ENCODE measurements around the gene ARMC9.
"Not testable (repeated sequence)": the region's sequence is repeated elsewhere in the genome, so short reads cannot be mapped to it uniquely, and the experiment has no call there.

Gene ARMC9

DNA sequence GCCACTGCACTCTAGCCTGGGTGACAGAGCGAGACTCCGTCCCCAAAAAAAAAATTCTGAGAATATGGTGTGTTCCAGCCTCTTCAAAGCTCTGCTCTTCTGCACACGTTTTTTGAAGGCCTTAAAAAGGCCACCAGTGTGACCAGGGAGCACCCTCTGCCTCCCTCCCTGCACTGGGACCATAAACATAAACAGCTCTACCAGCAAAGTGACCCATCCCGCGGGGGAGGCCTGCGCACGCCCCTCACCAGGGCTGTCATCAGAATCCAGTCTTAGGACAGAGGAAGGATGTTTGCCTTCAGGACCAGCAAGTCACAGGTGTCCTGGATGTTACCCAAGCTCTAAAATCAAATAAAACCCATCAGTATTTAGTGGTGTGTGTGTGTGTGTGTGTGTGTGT, 173.9 kb downstream of the ARMC9 start:
- no peak overlapping the region for H3K9ac ChIP-seq (ENCODE audit: low read length)
- no peaks in the 10 kb centered on the region for H3K36me3 ChIP-seq (ENCODE audit: control insufficient read depth, insufficient read depth, low read length)
- no peaks in the 10 kb centered on the region for H3K27me3 ChIP-seq (ENCODE audit: control insufficient read depth, insufficient read depth, low read length)
- peaks cover 41% of the 10 kb centered on the region for H3K4me1 ChIP-seq (ENCODE audit: control insufficient read depth, insufficient read depth, low read length)
- H3K9me3 ChIP-seq (ENCODE audit: control insufficient read depth, low read length) = no peaks in the 10 kb centered on the region
- no peak overlapping the region for H3K4me3 ChIP-seq (ENCODE audit: low read length)

DNA sequence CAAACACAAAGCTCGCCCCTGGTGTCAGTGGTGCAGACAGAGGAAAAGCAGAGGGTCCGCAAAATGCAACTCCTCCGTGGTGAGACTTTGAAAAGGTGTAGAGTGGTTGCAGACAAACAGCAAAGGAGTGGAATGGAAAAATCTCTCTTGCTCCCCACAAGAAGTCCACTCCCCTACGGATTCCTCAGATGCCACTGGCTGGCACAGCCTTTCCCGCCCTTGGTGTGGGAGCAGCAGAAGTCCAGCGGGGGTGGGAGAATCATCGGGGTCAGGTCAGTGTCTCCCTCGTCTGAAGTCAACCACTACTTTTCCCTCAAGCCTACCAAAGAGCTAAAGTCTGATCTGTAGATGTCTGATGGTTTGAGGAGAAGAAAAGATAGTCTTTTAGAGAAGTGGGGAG, 174.8 kb downstream of the ARMC9 start:
- H3K4me1 ChIP-seq (ENCODE audit: control insufficient read depth, insufficient read depth, low read length) = peaks cover 50% of the 10 kb centered on the region
- H3K4me3 ChIP-seq (ENCODE audit: low read length) = no peak overlapping the region
- no peak overlapping the region for H3K9ac ChIP-seq (ENCODE audit: low read length)
- H3K36me3 ChIP-seq (ENCODE audit: control insufficient read depth, insufficient read depth, low read length) = no peaks in the 10 kb centered on the region
- no peaks in the 10 kb centered on the region for H3K27me3 ChIP-seq (ENCODE audit: control insufficient read depth, insufficient read depth, low read length)
- no peaks in the 10 kb centered on the region for H3K9me3 ChIP-seq (ENCODE audit: control insufficient read depth, low read length)

- H3K9ac ChIP-seq (ENCODE audit: low read length) = no peak overlapping the region
- H3K4me3 ChIP-seq (ENCODE audit: low read length) = no peak overlapping the region
- H3K27me3 ChIP-seq (ENCODE audit: control insufficient read depth, insufficient read depth, low read length) = no peaks in the 10 kb centered on the region
- H3K36me3 ChIP-seq (ENCODE audit: control insufficient read depth, insufficient read depth, low read length) = no peaks in the 10 kb centered on the region
- H3K9me3 ChIP-seq (ENCODE audit: control insufficient read depth, low read length) = no peaks in the 10 kb centered on the region
- H3K4me1 ChIP-seq (ENCODE audit: control insufficient read depth, insufficient read depth, low read length) = peaks cover 57% of the 10 kb centered on the region
These were observed 175.4 kb downstream of the ARMC9 start for GRCh38 chr2:231373786-231374349.

- Histone ChIP-seq H3K4me3 (ENCODE audit: low read length) (no peak overlapping the region), H3K9me3 (ENCODE audit: control insufficient read depth, low read length) (no peaks in the 10 kb centered on the region), H3K36me3 (ENCODE audit: control insufficient read depth, insufficient read depth, low read length) (no peaks in the 10 kb centered on the region), H3K27me3 (ENCODE audit: control insufficient read depth, insufficient read depth, low read length) (no peaks in the 10 kb centered on the region), H3K9ac (ENCODE audit: low read length) (no peak overlapping the region), H3K4me1 (ENCODE audit: control insufficient read depth, insufficient read depth, low read length) (peaks cover 65% of the 10 kb centered on the region)
These were observed 176.3 kb downstream of the ARMC9 start for GRCh38 chr2:231374771-231375170.

DNA sequence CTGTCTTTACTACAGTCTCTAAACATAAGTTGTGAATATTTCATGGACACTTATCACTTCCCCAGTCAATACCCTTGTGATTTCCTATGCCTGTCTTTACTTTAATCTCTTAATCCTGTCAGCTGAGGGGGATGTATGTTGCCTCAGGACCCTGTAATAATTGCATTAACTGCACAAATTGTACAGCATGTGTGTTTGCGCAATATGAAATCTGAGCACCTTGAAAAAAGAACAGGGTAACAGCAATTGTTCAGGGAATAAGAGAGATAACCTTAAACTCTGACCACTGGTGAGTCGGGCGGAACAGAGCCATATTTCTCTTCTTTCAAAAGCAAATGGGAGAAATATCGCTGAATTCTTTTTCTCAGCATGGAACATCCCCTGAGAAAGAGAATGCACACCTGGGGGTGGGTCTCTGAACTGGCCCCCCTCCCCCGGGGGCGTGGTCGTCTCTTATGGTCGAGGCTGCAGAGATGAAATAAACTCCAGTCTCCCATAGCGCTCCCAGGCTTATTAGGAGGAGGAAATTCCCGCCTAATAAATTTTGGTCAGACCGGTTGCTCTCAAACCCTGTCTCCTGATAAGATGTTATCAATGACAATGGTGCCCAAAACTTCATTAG, 177.7 kb downstream of the ARMC9 start:
- not testable (repeated sequence) for H3K36me3 ChIP-seq (ENCODE audit: control insufficient read depth, insufficient read depth, low read length); H3K9ac ChIP-seq (ENCODE audit: low read length)

DNA sequence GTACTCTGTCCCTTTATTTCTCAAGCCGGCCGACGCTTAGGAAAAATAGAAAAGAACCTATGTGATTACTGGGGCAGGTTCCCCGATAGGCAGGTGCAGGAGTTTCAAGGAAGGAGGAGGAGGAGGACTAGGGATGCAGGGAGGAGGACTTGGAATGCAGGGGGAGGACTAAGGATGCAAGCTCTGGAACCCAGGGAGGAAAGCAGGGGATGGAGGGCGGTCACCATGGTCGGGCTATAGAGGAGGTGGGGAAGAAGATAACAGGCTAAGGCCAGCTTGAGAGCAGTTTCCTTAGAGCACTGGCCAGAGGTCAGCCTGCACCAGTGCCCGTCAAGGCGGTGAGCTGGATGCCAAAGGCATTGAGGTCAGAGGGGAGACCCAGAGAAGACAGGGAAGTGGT, 178.4 kb downstream of the ARMC9 start:
- H3K9ac ChIP-seq (ENCODE audit: low read length) = no peak overlapping the region
- no peaks in the 10 kb centered on the region for H3K36me3 ChIP-seq (ENCODE audit: control insufficient read depth, insufficient read depth, low read length)
- H3K9me3 ChIP-seq (ENCODE audit: control insufficient read depth, low read length) = no peaks in the 10 kb centered on the region
- H3K4me1 ChIP-seq (ENCODE audit: control insufficient read depth, insufficient read depth, low read length) = peaks cover 70% of the 10 kb centered on the region
- H3K4me3 ChIP-seq (ENCODE audit: low read length) = no peak overlapping the region
- no peaks in the 10 kb centered on the region for H3K27me3 ChIP-seq (ENCODE audit: control insufficient read depth, insufficient read depth, low read length)

More for the DNA sequence above, 177.7 kb downstream of the ARMC9 start:
- not testable (repeated sequence) for H3K27me3 ChIP-seq (ENCODE audit: control insufficient read depth, insufficient read depth, low read length); H3K9me3 ChIP-seq (ENCODE audit: control insufficient read depth, low read length); H3K4me3 ChIP-seq (ENCODE audit: low read length)
- peaks cover 70% of the 10 kb centered on the region for H3K4me1 ChIP-seq (ENCODE audit: control insufficient read depth, insufficient read depth, low read length)

- H3K4me1 ChIP-seq (ENCODE audit: control insufficient read depth, insufficient read depth, low read length) = peaks cover 66% of the 10 kb centered on the region
- no peaks in the 10 kb centered on the region for H3K27me3 ChIP-seq (ENCODE audit: control insufficient read depth, insufficient read depth, low read length)
- H3K4me3 ChIP-seq (ENCODE audit: low read length) = no peak overlapping the region
- no peaks in the 10 kb centered on the region for H3K9me3 ChIP-seq (ENCODE audit: control insufficient read depth, low read length)
- no peaks in the 10 kb centered on the region for H3K36me3 ChIP-seq (ENCODE audit: control insufficient read depth, insufficient read depth, low read length)
- H3K9ac ChIP-seq (ENCODE audit: low read length) = no peak overlapping the region
These were observed 179.7 kb downstream of the ARMC9 start for GRCh38 chr2:231378026-231378722.

- Histone ChIP-seq H3K36me3 (ENCODE audit: control insufficient read depth, insufficient read depth, low read length) (no peaks in the 10 kb centered on the region), H3K9me3 (ENCODE audit: control insufficient read depth, low read length) (no peaks in the 10 kb centered on the region), H3K9ac (ENCODE audit: low read length) (peak overlapping the region; percentile 1), H3K4me1 (ENCODE audit: control insufficient read depth, insufficient read depth, low read length) (peaks cover 63% of the 10 kb centered on the region), H3K4me3 (ENCODE audit: low read length) (no peak overlapping the region), H3K27me3 (ENCODE audit: control insufficient read depth, insufficient read depth, low read length) (no peaks in the 10 kb centered on the region)
These were observed 181.1 kb downstream of the ARMC9 start for GRCh38 chr2:231379266-231380215.

DNA sequence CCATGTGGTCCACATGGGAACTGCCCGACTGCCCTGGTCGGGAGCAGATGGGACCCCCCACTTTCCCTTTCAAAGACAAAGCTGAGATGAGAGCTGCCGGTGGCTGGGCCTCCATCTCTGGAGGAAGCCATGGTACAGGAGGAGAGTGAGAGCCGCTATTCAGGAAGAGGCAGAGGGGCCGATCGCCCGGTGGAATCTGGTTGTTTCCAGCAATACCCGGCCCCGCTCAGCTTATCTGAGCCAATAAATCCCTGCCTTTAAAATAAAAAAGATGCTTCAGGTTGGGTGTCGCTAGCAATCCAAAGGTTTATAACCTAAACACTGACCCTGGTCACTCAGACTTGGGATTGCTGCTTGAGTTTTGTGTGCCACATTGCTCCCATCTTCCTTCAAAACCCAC, 181.9 kb downstream of the ARMC9 start:
- peaks cover 56% of the 10 kb centered on the region for H3K4me1 ChIP-seq (ENCODE audit: control insufficient read depth, insufficient read depth, low read length)
- no peak overlapping the region for H3K9ac ChIP-seq (ENCODE audit: low read length)
- H3K4me3 ChIP-seq (ENCODE audit: low read length) = no peak overlapping the region
- H3K27me3 ChIP-seq (ENCODE audit: control insufficient read depth, insufficient read depth, low read length) = no peaks in the 10 kb centered on the region
- H3K9me3 ChIP-seq (ENCODE audit: control insufficient read depth, low read length) = peaks cover 4% of the 10 kb centered on the region
- no peaks in the 10 kb centered on the region for H3K36me3 ChIP-seq (ENCODE audit: control insufficient read depth, insufficient read depth, low read length)

- Histone ChIP-seq H3K36me3 (ENCODE audit: control insufficient read depth, insufficient read depth, low read length) (no peaks in the 10 kb centered on the region), H3K9ac (ENCODE audit: low read length) (no peak overlapping the region), H3K4me3 (ENCODE audit: low read length) (no peak overlapping the region), H3K27me3 (ENCODE audit: control insufficient read depth, insufficient read depth, low read length) (no peaks in the 10 kb centered on the region), H3K4me1 (ENCODE audit: control insufficient read depth, insufficient read depth, low read length) (peaks cover 51% of the 10 kb centered on the region), H3K9me3 (ENCODE audit: control insufficient read depth, low read length) (peaks cover 4% of the 10 kb centered on the region)
These were observed 182.8 kb downstream of the ARMC9 start for GRCh38 chr2:231380991-231381847.

DNA sequence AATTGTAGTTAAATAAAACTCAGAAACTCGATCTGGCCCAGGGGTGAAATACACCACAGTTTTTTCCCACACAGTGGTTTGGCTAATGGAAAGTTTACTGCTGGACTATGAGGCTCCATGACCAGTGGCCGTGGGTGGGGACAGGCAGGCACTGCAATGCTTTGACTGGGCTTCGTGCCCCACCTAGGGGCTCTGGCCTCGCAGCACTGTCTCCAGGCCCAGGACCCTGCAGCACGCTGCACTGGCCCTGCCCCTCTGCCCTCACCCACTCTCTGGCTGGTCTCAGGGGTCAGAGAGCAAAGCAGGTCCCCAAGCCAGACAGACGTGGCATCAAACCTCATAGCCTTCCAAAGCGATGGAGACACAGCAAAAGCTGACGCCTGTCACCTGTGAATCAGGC, 183.7 kb downstream of the ARMC9 start:
- Histone ChIP-seq H3K4me3 (ENCODE audit: low read length) (no peak overlapping the region), H3K36me3 (ENCODE audit: control insufficient read depth, insufficient read depth, low read length) (no peaks in the 10 kb centered on the region), H3K27me3 (ENCODE audit: control insufficient read depth, insufficient read depth, low read length) (no peaks in the 10 kb centered on the region), H3K9ac (ENCODE audit: low read length) (no peak overlapping the region), H3K4me1 (ENCODE audit: control insufficient read depth, insufficient read depth, low read length) (peaks cover 49% of the 10 kb centered on the region), H3K9me3 (ENCODE audit: control insufficient read depth, low read length) (peaks cover 4% of the 10 kb centered on the region)
